Prostate gland (tissue), 2 donors: Measurements from ENCODE around the gene CFTR.

Experiments
- POLR2A ChIP-seq: fragments of 450-650 bp; IDR thresholded peaks from one replicate; pipeline ENCODE4 v1.6.1; 2016; ENCODE audit warnings: antibody characterized with exemption, mild to moderate bottlenecking
- TF ChIP-seq, protein P1 (sequence below), 4 experiments: fragments of 200-600 bp in 2 of 4; fragments of 450-650 bp in 2 of 4; sonication (generic) in 2 of 4; IDR thresholded peaks; 1 replicate in 3 of 4; 2 replicates in 1 of 4; pipeline ENCODE4 v1.5.1; 2016 to 2019; ENCODE audit warnings: antibody characterized with exemption in 4 of 4, mild to moderate bottlenecking in 2 of 4, moderate library complexity in 2 of 4

DNA sequence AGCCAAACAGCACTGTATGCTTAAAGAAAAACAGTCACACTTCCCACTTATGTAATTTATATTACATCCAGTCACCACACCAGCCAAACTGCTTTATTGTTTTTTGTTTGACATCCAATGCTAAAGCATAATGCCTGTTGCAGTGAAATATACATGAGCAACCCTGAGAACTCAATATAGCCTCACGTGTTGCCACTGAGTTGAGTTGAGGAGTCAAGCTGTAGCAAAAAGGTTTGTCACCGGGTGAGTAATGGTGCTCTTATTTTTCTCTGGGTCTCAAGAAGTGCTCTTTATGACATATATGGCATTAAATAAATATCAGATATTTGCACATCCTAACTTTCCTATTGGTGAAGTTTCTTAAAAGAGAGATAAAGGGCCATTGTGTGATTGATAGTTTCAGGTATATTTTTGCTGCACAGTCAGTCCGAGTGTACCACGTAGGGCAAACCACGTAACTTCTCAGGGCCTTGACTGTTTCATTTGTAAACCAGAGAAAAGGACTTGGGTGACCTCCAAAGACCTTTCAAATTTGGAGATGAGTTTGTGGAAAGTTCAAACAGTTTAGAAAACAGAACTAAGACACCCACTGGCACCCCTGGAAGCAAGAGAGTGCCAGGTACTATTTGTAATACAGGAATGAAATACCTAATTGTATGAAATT lies 168.5 kb downstream of the CFTR start:
- TF ChIP-seq, protein P1, sequence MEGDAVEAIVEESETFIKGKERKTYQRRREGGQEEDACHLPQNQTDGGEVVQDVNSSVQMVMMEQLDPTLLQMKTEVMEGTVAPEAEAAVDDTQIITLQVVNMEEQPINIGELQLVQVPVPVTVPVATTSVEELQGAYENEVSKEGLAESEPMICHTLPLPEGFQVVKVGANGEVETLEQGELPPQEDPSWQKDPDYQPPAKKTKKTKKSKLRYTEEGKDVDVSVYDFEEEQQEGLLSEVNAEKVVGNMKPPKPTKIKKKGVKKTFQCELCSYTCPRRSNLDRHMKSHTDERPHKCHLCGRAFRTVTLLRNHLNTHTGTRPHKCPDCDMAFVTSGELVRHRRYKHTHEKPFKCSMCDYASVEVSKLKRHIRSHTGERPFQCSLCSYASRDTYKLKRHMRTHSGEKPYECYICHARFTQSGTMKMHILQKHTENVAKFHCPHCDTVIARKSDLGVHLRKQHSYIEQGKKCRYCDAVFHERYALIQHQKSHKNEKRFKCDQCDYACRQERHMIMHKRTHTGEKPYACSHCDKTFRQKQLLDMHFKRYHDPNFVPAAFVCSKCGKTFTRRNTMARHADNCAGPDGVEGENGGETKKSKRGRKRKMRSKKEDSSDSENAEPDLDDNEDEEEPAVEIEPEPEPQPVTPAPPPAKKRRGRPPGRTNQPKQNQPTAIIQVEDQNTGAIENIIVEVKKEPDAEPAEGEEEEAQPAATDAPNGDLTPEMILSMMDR (IDR thresholded peaks at IDR 0.05) = no peak
- TF ChIP-seq POLR2A = no peak
